ENCODE results near the gene FAIM.

GRCh38 chr3:138594150-138594934 is 14.2 kb upstream of the FAIM start, which contains the start of gene CEP70:
- TF ChIP-seq SUZ12 (IDR thresholded peaks at IDR 0.05; ENCODE audit: extremely low read depth, insufficient read depth, insufficient read length) = no peak
- no peak for TF ChIP-seq YY1 (IDR thresholded peaks at IDR 0.05; ENCODE audit: insufficient read depth, insufficient read length)
- TF ChIP-seq ZNF274 (IDR thresholded peaks at IDR 0.05; ENCODE audit: low read depth, low read length) = no peak
